Panc1 (cell line): Measurements from ENCODE around the gene TGM3.

Experiments used
- POLR2AphosphoS5 ChIP-seq: IDR thresholded peaks from 2 replicates; pipeline ENCODE4 v1.6.1; 2012; ENCODE audit warnings: mild to moderate bottlenecking, low read depth, low read length, moderate library complexity
- SIN3A ChIP-seq: IDR thresholded peaks from 2 replicates; pipeline ENCODE4 v1.6.1; 2012; ENCODE audit warnings: low read depth, mild to moderate bottlenecking, low read length, moderate library complexity, borderline replicate concordance; ENCODE audit not compliant: insufficient read depth
- TCF7L2 ChIP-seq: IDR thresholded peaks from 2 replicates; pipeline ENCODE4 v1.6.1; 2011; ENCODE audit warnings: mild to moderate bottlenecking, low read depth, low read length, inconsistent platforms
- TF ChIP-seq, protein P1 (sequence below): fragments of 450-650 bp; IDR thresholded peaks from 2 replicates; pipeline ENCODE4 v1.5.1; 2017; ENCODE audit warnings: mild to moderate bottlenecking
- TF ChIP-seq, protein P2 (sequence below), 2 experiments: IDR thresholded peaks; 2 replicates each; pipeline ENCODE4 v1.6.1; 2011 to 2012; ENCODE audit warnings: low read depth in 2 of 2, control low read depth in 1 of 2, low read length in 1 of 2, mild to moderate bottlenecking in 1 of 2, moderate library complexity in 1 of 2; ENCODE audit not compliant: insufficient read depth in 1 of 2

DNA sequence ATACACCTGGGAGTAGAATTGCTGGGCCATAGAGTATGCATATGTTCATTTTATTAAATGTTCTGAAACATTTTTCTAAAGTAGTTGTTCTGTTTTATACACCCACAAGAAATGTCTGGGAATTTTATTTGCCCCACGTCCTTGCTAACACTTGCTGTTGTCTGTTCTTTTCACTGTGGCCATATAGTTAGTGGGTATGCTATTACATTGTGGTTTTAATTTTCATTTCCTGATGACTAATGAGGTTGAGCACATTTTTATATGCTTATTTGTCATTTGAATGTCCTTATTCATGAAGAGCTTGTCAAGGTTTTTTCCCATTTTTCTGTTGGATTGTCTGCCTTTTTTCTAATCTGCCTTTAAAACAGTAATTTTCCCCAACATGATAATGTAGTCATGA lies 41.5 kb upstream of the TGM3 start:
- TF ChIP-seq, protein P1, sequence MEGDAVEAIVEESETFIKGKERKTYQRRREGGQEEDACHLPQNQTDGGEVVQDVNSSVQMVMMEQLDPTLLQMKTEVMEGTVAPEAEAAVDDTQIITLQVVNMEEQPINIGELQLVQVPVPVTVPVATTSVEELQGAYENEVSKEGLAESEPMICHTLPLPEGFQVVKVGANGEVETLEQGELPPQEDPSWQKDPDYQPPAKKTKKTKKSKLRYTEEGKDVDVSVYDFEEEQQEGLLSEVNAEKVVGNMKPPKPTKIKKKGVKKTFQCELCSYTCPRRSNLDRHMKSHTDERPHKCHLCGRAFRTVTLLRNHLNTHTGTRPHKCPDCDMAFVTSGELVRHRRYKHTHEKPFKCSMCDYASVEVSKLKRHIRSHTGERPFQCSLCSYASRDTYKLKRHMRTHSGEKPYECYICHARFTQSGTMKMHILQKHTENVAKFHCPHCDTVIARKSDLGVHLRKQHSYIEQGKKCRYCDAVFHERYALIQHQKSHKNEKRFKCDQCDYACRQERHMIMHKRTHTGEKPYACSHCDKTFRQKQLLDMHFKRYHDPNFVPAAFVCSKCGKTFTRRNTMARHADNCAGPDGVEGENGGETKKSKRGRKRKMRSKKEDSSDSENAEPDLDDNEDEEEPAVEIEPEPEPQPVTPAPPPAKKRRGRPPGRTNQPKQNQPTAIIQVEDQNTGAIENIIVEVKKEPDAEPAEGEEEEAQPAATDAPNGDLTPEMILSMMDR: no peak
- TF ChIP-seq, protein P2, sequence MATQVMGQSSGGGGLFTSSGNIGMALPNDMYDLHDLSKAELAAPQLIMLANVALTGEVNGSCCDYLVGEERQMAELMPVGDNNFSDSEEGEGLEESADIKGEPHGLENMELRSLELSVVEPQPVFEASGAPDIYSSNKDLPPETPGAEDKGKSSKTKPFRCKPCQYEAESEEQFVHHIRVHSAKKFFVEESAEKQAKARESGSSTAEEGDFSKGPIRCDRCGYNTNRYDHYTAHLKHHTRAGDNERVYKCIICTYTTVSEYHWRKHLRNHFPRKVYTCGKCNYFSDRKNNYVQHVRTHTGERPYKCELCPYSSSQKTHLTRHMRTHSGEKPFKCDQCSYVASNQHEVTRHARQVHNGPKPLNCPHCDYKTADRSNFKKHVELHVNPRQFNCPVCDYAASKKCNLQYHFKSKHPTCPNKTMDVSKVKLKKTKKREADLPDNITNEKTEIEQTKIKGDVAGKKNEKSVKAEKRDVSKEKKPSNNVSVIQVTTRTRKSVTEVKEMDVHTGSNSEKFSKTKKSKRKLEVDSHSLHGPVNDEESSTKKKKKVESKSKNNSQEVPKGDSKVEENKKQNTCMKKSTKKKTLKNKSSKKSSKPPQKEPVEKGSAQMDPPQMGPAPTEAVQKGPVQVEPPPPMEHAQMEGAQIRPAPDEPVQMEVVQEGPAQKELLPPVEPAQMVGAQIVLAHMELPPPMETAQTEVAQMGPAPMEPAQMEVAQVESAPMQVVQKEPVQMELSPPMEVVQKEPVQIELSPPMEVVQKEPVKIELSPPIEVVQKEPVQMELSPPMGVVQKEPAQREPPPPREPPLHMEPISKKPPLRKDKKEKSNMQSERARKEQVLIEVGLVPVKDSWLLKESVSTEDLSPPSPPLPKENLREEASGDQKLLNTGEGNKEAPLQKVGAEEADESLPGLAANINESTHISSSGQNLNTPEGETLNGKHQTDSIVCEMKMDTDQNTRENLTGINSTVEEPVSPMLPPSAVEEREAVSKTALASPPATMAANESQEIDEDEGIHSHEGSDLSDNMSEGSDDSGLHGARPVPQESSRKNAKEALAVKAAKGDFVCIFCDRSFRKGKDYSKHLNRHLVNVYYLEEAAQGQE (IDR thresholded peaks at IDR 0.05; ENCODE audit: insufficient read depth in 1 of 2, low read depth in 2 of 2, low read length in 1 of 2): no peak
- TF ChIP-seq POLR2AphosphoS5: no peak
- TF ChIP-seq SIN3A: no peak
- no peak for TF ChIP-seq TCF7L2
